ENCODE measurements around the gene RAB17.

RAB17 gene

GRCh38 chr2:237563816-237564215 lies 26.7 kb downstream of the RAB17 start:
- DNase-seq (ENCODE audit: low spot score) = no peak

GRCh38 chr2:237561221-237561620 lies 29.3 kb downstream of the RAB17 start:
- DNase-seq (ENCODE audit: low spot score) = no peak

GRCh38 chr2:237558961-237559641 lies 31.4 kb downstream of the RAB17 start:
- DNase-seq (ENCODE audit: low spot score) = no peak

GRCh38 chr2:237557633-237558015 lies 32.9 kb downstream of the RAB17 start:
- DNase-seq (ENCODE audit: low spot score) = no peak

GRCh38 chr2:237556773-237557632 lies 33.5 kb downstream of the RAB17 start:
- DNase-seq (ENCODE audit: low spot score) = no peak

- no peak for DNase-seq (ENCODE audit: low spot score)
These were observed 35.0 kb downstream of the RAB17 start for GRCh38 chr2:237555560-237555959.

GRCh38 chr2:237553948-237554347 lies 36.6 kb downstream of the RAB17 start:
- DNase-seq (ENCODE audit: low spot score) = no peak

GRCh38 chr2:237552908-237553307 lies 37.6 kb downstream of the RAB17 start:
- no peak for DNase-seq (ENCODE audit: low spot score)

- DNase-seq (ENCODE audit: low spot score) = no peak
These were observed 39.4 kb downstream of the RAB17 start for GRCh38 chr2:237551071-237551574.

GRCh38 chr2:237549643-237550415 lies 40.7 kb downstream of the RAB17 start:
- DNase-seq (ENCODE audit: low spot score) = no peak

- DNase-seq (ENCODE audit: low spot score) = no peak
These were observed 41.3 kb downstream of the RAB17 start for GRCh38 chr2:237549216-237549615.

GRCh38 chr2:237547841-237548416 lies 42.6 kb downstream of the RAB17 start:
- DNase-seq (ENCODE audit: low spot score) = no peak

GRCh38 chr2:237546876-237547395 lies 43.6 kb downstream of the RAB17 start:
- DNase-seq (ENCODE audit: low spot score) = no peak

- DNase-seq (ENCODE audit: low spot score) = no peak
These were observed 44.3 kb downstream of the RAB17 start for GRCh38 chr2:237546040-237546875.

- no peak for DNase-seq (ENCODE audit: low spot score)
These were observed 48.4 kb downstream of the RAB17 start for GRCh38 chr2:237542001-237542704.

- DNase-seq (ENCODE audit: low spot score) = no peak
These were observed 49.3 kb downstream of the RAB17 start for GRCh38 chr2:237541243-237541642.

GRCh38 chr2:237540823-237541222 lies 49.7 kb downstream of the RAB17 start:
- no peak for DNase-seq (ENCODE audit: low spot score)

- DNase-seq (ENCODE audit: low spot score) = no peak
These were observed 50.2 kb downstream of the RAB17 start for GRCh38 chr2:237540223-237540775.

- DNase-seq (ENCODE audit: low spot score) = no peak
These were observed 50.9 kb downstream of the RAB17 start for GRCh38 chr2:237539681-237540080.

GRCh38 chr2:237538901-237539300 lies 51.6 kb downstream of the RAB17 start:
- no peak for DNase-seq (ENCODE audit: low spot score)
